K562 (cell line): ENCODE measurements around the gene OXSR1. TPM values are rescaled to one million over a fixed set of nuclear protein-coding genes. Genes with fewer than 3 reads are reported as not detected.

ENCODE experiments used
- FOXK1 ChIP-seq: sonication (generic); formaldehyde crosslinking; IDR thresholded peaks from 2 replicates; pipeline ENCODE4 v1.8.0; 2022; ENCODE audit warnings: missing genetic modification reagents, mild to moderate bottlenecking, borderline replicate concordance
- GATAD2B ChIP-seq: fragments of 450-650 bp; IDR thresholded peaks from 2 replicates; pipeline ENCODE4 v1.6.1; 2017; ENCODE audit warnings: mild to moderate bottlenecking, borderline replicate concordance
- JUND ChIP-seq, 2 experiments: IDR thresholded peaks; 2 replicates in 1 of 2; 3 replicates in 1 of 2; pipeline ENCODE4 v1.6.1; 2011; ENCODE audit warnings: borderline replicate concordance in 2 of 2, low read depth in 2 of 2, low read length in 2 of 2, improper control_type of control experiment in 1 of 2, missing biosample characterization in 1 of 2, missing genetic modification characterization in 1 of 2, missing genetic modification reagents in 1 of 2
- KAT7 ChIP-seq: sonication (generic); formaldehyde crosslinking; IDR thresholded peaks from 2 replicates; pipeline ENCODE4 v1.8.0; 2022; ENCODE audit warnings: missing genetic modification reagents, mild to moderate bottlenecking, borderline replicate concordance
- KDM1A ChIP-seq, 2 experiments: fragments of 450-650 bp; IDR thresholded peaks; 2 replicates each; pipeline ENCODE4 v1.6.1; 2016; ENCODE audit warnings: mild to moderate bottlenecking in 2 of 2
- MCM5 ChIP-seq: fragments of 450-650 bp; IDR thresholded peaks from 2 replicates; pipeline ENCODE4 v1.6.1; 2016; ENCODE audit warnings: low read depth
- SMAD4 ChIP-seq: fragments of 250-450 bp; sonication (Bioruptor Pico); conservative IDR thresholded peaks from 2 replicates; pipeline ENCODE4 v1.8.0; 2021; ENCODE audit warnings: inconsistent platforms, mild to moderate bottlenecking, moderate library complexity
- TAF7 ChIP-seq: fragments of 450-650 bp; IDR thresholded peaks from 2 replicates; pipeline ENCODE4 v1.6.1; 2016; ENCODE audit warnings: missing genetic modification characterization, missing compliant biosample characterization
- ZBTB8A ChIP-seq: fragments of 450-650 bp; IDR thresholded peaks from 2 replicates; pipeline ENCODE4 v1.6.1; 2018; ENCODE audit warnings: mild to moderate bottlenecking, moderate library complexity; ENCODE audit not compliant: partially characterized antibody
- ZNF134 ChIP-seq: fragments of 250-450 bp; sonication (Bioruptor Pico); conservative IDR thresholded peaks from 2 replicates; pipeline ENCODE4 v1.4.0; 2020
- ZNF184 ChIP-seq: sonication (generic); formaldehyde crosslinking; IDR thresholded peaks from 2 replicates; pipeline ENCODE4 v1.5.0; 2020; ENCODE audit warnings: missing genetic modification reagents
- polyA plus RNA-seq, 8 experiments: library from polyadenylated mRNA; depleted of rRNA in 4 of 8; stranded (reverse) in 5 of 8; unstranded in 3 of 8; fragments of >200 nt; fragmentation: Nextera tagmentation in 2 of 8; fragmentation: Illumina TruSeq in 1 of 8; extraction: Ambion mirVana in 2 of 8; extraction: Trizol in 1 of 8; gene quantifications; 2 replicates each; pipeline versions ENCODE4 v1.2.1 to v1.2.3, GENCODE V29; 2011 to 2014; ENCODE audit warnings: inconsistent platforms in 1 of 8, missing spikeins in 1 of 8
- total RNA-seq, 7 experiments: library from RNA; depleted of rRNA in 6 of 7; stranded (reverse); fragments of >200 nt in 6 of 7; fragmentation: Illumina TruSeq in 2 of 7; extraction: Trizol in 2 of 7; gene quantifications; 2 replicates each; pipeline versions ENCODE4 v1.2.1 to v1.2.3, GENCODE V29; 2011 to 2021; ENCODE audit warnings: low replicate concordance in 1 of 7
- TF ChIP-seq, protein P1 (sequence below): fragments of 450-650 bp; formaldehyde crosslinking; IDR thresholded peaks from 2 replicates; pipeline ENCODE4 v1.4.0; 2020; ENCODE audit warnings: mild to moderate bottlenecking, moderate library complexity
- TF ChIP-seq, protein P2 (sequence below): fragments of 250-450 bp; sonication (Bioruptor Pico); IDR thresholded peaks from 2 replicates; pipeline ENCODE4 v1.4.0; 2020; ENCODE audit warnings: borderline replicate concordance
- TF ChIP-seq, protein P3 (sequence below): fragments of 450-650 bp; IDR thresholded peaks from 2 replicates; pipeline ENCODE4 v1.6.1; 2016; ENCODE audit warnings: borderline replicate concordance
- TF ChIP-seq, protein P4 (sequence below): IDR thresholded peaks from 3 replicates; pipeline ENCODE4 v1.6.1; 2011; ENCODE audit warnings: borderline replicate concordance, mild to moderate bottlenecking, moderate library complexity; ENCODE audit not compliant: insufficient read length; ENCODE audit errors: extremely low read depth
- TF ChIP-seq, protein P5 (sequence below), 2 experiments: fragments of 250-450 bp in 1 of 2; fragments of 450-650 bp in 1 of 2; sonication (Bioruptor Pico) in 1 of 2; IDR thresholded peaks; 2 replicates each; pipeline versions ENCODE4 v1.6.1 to v1.8.0; 2016 to 2021; ENCODE audit warnings: mild to moderate bottlenecking in 2 of 2, moderate library complexity in 2 of 2, missing compliant biosample characterization in 1 of 2, missing genetic modification characterization in 1 of 2

The OXSR1 gene
- total and polyA plus RNA-seq, 9 of the 15 experiments (the other 6 are each of a cell fraction or from before 2014, with no cell fraction given) = 15.7 to 87.6 (median 48.7) TPM

DNA sequence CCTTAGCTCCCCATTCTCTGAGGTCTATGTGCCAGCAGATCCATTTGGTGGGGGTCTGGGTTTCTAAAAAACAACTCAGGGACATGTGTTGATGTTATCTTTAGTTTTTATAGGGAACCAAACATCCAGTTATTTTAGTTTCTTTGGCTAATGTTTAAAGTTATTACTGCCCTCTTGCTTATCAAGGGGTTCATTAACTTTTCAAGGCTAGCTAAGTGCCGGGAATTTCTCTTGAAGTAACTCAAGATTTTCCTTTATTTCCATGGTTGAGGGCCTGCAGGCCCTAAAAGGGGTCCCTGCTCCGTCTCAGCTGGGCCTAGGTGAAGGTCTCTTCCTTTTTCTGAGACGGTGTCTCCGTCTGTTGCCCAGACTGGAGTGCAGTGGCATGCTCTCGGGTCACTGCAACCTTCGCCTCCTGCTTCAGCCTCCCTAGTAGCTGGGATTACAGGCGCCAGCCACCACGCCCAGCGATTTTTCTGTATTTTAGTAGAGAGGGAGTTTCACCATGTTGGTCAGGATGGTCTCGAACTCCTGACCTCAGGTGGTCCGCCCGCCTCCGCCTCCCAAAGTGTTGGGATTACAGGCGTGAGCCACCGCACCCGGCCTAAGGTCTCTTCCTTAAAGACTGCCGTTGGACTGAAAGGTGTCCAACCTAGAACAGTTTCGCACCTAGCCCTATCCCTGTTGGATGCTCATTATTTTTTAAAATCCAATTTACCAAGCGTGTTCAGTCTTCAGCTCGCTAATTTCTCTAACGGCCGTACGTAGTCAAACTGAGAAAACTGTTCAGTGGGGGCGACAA is 1.3 kb upstream of the OXSR1 start (continued):
- TF ChIP-seq JUND (IDR thresholded peaks at IDR 0.05; ENCODE audit: borderline replicate concordance, low read depth, low read length) = no peak
- TF ChIP-seq JUND (tag; IDR thresholded peaks at IDR 0.05; ENCODE audit: borderline replicate concordance, low read depth, low read length) = peak; percentile 36; the same call in 1 of the 3 replicates
- no peak; the same call in 1 of the 2 replicates for TF ChIP-seq SMAD4 (CRISPR knock-in tag)
- TF ChIP-seq, protein P1, sequence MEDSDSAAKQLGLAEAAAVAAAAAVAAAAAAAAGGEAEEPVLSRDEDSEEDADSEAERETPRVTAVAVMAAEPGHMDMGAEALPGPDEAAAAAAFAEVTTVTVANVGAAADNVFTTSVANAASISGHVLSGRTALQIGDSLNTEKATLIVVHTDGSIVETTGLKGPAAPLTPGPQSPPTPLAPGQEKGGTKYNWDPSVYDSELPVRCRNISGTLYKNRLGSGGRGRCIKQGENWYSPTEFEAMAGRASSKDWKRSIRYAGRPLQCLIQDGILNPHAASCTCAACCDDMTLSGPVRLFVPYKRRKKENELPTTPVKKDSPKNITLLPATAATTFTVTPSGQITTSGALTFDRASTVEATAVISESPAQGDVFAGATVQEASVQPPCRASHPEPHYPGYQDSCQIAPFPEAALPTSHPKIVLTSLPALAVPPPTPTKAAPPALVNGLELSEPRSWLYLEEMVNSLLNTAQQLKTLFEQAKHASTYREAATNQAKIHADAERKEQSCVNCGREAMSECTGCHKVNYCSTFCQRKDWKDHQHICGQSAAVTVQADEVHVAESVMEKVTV (CRISPR knock-in tag) = no peak
- TF ChIP-seq, protein P2, sequence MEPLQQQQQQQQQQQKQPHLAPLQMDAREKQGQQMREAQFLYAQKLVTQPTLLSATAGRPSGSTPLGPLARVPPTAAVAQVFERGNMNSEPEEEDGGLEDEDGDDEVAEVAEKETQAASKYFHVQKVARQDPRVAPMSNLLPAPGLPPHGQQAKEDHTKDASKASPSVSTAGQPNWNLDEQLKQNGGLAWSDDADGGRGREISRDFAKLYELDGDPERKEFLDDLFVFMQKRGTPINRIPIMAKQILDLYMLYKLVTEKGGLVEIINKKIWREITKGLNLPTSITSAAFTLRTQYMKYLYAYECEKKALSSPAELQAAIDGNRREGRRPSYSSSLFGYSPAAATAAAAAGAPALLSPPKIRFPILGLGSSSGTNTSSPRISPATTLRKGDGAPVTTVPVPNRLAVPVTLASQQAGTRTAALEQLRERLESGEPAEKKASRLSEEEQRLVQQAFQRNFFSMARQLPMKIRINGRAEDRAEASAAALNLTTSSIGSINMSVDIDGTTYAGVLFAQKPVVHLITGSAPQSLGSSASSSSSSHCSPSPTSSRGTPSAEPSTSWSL (CRISPR knock-in tag) = no peak
- TF ChIP-seq, protein P3, sequence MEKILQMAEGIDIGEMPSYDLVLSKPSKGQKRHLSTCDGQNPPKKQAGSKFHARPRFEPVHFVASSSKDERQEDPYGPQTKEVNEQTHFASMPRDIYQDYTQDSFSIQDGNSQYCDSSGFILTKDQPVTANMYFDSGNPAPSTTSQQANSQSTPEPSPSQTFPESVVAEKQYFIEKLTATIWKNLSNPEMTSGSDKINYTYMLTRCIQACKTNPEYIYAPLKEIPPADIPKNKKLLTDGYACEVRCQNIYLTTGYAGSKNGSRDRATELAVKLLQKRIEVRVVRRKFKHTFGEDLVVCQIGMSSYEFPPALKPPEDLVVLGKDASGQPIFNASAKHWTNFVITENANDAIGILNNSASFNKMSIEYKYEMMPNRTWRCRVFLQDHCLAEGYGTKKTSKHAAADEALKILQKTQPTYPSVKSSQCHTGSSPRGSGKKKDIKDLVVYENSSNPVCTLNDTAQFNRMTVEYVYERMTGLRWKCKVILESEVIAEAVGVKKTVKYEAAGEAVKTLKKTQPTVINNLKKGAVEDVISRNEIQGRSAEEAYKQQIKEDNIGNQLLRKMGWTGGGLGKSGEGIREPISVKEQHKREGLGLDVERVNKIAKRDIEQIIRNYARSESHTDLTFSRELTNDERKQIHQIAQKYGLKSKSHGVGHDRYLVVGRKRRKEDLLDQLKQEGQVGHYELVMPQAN = 0 out of 2 replicates have a peak, but pooled peaks have one; percentile 17
- TF ChIP-seq TAF7 (tag) = 0 out of 2 replicates have a peak, but pooled peaks have one; percentile 29
- TF ChIP-seq ZNF134 (CRISPR knock-in tag) = no peak
- no peak for TF ChIP-seq KDM1A (IDR thresholded peaks at IDR 0.05)
- no peak; the same call in 1 of the 2 replicates for TF ChIP-seq GATAD2B
- TF ChIP-seq ZBTB8A = no peak
- TF ChIP-seq, protein P4, sequence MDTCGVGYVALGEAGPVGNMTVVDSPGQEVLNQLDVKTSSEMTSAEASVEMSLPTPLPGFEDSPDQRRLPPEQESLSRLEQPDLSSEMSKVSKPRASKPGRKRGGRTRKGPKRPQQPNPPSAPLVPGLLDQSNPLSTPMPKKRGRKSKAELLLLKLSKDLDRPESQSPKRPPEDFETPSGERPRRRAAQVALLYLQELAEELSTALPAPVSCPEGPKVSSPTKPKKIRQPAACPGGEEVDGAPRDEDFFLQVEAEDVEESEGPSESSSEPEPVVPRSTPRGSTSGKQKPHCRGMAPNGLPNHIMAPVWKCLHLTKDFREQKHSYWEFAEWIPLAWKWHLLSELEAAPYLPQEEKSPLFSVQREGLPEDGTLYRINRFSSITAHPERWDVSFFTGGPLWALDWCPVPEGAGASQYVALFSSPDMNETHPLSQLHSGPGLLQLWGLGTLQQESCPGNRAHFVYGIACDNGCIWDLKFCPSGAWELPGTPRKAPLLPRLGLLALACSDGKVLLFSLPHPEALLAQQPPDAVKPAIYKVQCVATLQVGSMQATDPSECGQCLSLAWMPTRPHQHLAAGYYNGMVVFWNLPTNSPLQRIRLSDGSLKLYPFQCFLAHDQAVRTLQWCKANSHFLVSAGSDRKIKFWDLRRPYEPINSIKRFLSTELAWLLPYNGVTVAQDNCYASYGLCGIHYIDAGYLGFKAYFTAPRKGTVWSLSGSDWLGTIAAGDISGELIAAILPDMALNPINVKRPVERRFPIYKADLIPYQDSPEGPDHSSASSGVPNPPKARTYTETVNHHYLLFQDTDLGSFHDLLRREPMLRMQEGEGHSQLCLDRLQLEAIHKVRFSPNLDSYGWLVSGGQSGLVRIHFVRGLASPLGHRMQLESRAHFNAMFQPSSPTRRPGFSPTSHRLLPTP = peak; percentile 41
- TF ChIP-seq MCM5 = no peak
- peak; percentile 43; the same call in 1 of the 2 replicates for TF ChIP-seq KAT7 (CRISPR knock-in tag)
- TF ChIP-seq, protein P5, sequence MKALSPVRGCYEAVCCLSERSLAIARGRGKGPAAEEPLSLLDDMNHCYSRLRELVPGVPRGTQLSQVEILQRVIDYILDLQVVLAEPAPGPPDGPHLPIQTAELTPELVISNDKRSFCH (CRISPR knock-in tag; IDR thresholded peaks at IDR 0.05) = no peak
- TF ChIP-seq, protein P5 (tag; IDR thresholded peaks at IDR 0.05) = no peak
- 0 out of 2 replicates have a peak, but pooled peaks have one; percentile 75 for TF ChIP-seq FOXK1 (CRISPR knock-in tag)
- TF ChIP-seq ZNF184 = no peak
